Measurements from ENCODE around the gene NKAIN2.

DNA sequence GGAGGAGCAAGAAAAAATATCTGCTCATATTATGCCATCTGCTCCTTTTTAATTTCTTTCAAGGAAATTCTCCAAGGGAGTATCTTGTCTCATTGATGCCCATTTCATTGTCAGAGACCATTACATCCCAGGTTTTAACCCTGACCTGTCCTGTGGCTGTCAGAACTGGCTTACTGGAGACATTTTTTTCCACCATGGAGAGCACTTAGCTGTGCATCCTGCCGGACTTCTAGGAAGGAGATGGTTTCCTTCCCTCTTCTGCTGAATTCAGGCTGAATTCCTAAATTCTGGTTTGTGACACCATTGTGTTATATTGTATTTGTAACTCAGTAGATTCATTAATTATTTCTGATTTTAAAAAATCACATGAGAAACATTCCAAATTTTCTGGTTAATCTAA is 70.3 kb downstream of the NKAIN2 start:
- TF ChIP-seq, protein P1, sequence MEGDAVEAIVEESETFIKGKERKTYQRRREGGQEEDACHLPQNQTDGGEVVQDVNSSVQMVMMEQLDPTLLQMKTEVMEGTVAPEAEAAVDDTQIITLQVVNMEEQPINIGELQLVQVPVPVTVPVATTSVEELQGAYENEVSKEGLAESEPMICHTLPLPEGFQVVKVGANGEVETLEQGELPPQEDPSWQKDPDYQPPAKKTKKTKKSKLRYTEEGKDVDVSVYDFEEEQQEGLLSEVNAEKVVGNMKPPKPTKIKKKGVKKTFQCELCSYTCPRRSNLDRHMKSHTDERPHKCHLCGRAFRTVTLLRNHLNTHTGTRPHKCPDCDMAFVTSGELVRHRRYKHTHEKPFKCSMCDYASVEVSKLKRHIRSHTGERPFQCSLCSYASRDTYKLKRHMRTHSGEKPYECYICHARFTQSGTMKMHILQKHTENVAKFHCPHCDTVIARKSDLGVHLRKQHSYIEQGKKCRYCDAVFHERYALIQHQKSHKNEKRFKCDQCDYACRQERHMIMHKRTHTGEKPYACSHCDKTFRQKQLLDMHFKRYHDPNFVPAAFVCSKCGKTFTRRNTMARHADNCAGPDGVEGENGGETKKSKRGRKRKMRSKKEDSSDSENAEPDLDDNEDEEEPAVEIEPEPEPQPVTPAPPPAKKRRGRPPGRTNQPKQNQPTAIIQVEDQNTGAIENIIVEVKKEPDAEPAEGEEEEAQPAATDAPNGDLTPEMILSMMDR (conservative IDR thresholded peaks at IDR 0.05 in 1 of 2, IDR thresholded peaks at IDR 0.05 in 1 of 2; ENCODE audit: extremely low read depth in 1 of 2, insufficient read depth in 1 of 2, low read depth in 1 of 2, low read length in 2 of 2) = no peak
- TF ChIP-seq EZH2 (IDR thresholded peaks at IDR 0.05; ENCODE audit: borderline replicate concordance, low read length) = no peak

Data from mammary epithelial cell (primary cell).